Measurements from ENCODE around the gene CLK2. TPM values are rescaled to one million over a fixed set of nuclear protein-coding genes. Genes with fewer than 3 reads are reported as not detected.

CLK2 gene
- total and polyA plus RNA-seq, 2 of the 8 experiments (the other 6 are each of a cell fraction or from before 2014, with no cell fraction given) = 62.2 to 76.0 TPM

DNA sequence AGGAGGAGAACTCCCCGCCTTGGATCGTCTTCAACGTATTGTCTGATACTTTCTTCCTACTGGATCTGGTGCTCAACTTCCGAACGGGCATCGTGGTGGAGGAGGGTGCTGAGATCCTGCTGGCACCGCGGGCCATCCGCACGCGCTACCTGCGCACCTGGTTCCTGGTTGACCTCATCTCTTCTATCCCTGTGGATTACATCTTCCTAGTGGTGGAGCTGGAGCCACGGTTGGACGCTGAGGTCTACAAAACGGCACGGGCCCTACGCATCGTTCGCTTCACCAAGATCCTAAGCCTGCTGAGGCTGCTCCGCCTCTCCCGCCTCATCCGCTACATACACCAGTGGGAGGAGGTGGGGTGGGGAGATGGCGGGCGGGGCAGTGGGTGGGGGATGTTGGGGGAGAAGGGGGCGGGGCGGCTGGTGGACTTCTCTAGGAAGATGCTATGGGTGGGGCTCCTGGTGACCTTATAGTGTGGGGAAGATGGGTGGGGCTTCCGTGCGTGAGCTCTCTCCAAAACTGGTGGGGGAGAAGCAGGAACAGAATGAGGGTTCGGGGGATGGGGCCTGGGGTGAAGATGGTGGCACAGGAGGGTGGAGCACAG is 9.3 kb upstream of the CLK2 start (continued):
- TF ChIP-seq RAD21 (IDR thresholded peaks at IDR 0.05 in 1 of 2, conservative IDR thresholded peaks at IDR 0.05 in 1 of 2; ENCODE audit: low read depth in 2 of 2, low read length in 2 of 2) (no peak), TAF7 (optimal IDR thresholded peaks at IDR 0.05; ENCODE audit: borderline replicate concordance, low read depth, low read length) (no peak), JUN (IDR thresholded peaks at IDR 0.05; ENCODE audit: low read depth, low read length) (no peak), RBBP5 (IDR thresholded peaks at IDR 0.05; ENCODE audit: borderline replicate concordance, low read depth, low read length) (no peak), TBP (IDR thresholded peaks at IDR 0.05; ENCODE audit: low read depth, low read length) (no peak), YY1 (IDR thresholded peaks at IDR 0.05; ENCODE audit: low read depth, low read length) (no peak)
- TF ChIP-seq, protein P1, sequence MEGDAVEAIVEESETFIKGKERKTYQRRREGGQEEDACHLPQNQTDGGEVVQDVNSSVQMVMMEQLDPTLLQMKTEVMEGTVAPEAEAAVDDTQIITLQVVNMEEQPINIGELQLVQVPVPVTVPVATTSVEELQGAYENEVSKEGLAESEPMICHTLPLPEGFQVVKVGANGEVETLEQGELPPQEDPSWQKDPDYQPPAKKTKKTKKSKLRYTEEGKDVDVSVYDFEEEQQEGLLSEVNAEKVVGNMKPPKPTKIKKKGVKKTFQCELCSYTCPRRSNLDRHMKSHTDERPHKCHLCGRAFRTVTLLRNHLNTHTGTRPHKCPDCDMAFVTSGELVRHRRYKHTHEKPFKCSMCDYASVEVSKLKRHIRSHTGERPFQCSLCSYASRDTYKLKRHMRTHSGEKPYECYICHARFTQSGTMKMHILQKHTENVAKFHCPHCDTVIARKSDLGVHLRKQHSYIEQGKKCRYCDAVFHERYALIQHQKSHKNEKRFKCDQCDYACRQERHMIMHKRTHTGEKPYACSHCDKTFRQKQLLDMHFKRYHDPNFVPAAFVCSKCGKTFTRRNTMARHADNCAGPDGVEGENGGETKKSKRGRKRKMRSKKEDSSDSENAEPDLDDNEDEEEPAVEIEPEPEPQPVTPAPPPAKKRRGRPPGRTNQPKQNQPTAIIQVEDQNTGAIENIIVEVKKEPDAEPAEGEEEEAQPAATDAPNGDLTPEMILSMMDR (IDR thresholded peaks at IDR 0.05; ENCODE audit: control extremely low read depth in 1 of 3, insufficient read depth in 1 of 3, low read depth in 1 of 3, low read length in 3 of 3) = no peak
- TF ChIP-seq, protein P2, sequence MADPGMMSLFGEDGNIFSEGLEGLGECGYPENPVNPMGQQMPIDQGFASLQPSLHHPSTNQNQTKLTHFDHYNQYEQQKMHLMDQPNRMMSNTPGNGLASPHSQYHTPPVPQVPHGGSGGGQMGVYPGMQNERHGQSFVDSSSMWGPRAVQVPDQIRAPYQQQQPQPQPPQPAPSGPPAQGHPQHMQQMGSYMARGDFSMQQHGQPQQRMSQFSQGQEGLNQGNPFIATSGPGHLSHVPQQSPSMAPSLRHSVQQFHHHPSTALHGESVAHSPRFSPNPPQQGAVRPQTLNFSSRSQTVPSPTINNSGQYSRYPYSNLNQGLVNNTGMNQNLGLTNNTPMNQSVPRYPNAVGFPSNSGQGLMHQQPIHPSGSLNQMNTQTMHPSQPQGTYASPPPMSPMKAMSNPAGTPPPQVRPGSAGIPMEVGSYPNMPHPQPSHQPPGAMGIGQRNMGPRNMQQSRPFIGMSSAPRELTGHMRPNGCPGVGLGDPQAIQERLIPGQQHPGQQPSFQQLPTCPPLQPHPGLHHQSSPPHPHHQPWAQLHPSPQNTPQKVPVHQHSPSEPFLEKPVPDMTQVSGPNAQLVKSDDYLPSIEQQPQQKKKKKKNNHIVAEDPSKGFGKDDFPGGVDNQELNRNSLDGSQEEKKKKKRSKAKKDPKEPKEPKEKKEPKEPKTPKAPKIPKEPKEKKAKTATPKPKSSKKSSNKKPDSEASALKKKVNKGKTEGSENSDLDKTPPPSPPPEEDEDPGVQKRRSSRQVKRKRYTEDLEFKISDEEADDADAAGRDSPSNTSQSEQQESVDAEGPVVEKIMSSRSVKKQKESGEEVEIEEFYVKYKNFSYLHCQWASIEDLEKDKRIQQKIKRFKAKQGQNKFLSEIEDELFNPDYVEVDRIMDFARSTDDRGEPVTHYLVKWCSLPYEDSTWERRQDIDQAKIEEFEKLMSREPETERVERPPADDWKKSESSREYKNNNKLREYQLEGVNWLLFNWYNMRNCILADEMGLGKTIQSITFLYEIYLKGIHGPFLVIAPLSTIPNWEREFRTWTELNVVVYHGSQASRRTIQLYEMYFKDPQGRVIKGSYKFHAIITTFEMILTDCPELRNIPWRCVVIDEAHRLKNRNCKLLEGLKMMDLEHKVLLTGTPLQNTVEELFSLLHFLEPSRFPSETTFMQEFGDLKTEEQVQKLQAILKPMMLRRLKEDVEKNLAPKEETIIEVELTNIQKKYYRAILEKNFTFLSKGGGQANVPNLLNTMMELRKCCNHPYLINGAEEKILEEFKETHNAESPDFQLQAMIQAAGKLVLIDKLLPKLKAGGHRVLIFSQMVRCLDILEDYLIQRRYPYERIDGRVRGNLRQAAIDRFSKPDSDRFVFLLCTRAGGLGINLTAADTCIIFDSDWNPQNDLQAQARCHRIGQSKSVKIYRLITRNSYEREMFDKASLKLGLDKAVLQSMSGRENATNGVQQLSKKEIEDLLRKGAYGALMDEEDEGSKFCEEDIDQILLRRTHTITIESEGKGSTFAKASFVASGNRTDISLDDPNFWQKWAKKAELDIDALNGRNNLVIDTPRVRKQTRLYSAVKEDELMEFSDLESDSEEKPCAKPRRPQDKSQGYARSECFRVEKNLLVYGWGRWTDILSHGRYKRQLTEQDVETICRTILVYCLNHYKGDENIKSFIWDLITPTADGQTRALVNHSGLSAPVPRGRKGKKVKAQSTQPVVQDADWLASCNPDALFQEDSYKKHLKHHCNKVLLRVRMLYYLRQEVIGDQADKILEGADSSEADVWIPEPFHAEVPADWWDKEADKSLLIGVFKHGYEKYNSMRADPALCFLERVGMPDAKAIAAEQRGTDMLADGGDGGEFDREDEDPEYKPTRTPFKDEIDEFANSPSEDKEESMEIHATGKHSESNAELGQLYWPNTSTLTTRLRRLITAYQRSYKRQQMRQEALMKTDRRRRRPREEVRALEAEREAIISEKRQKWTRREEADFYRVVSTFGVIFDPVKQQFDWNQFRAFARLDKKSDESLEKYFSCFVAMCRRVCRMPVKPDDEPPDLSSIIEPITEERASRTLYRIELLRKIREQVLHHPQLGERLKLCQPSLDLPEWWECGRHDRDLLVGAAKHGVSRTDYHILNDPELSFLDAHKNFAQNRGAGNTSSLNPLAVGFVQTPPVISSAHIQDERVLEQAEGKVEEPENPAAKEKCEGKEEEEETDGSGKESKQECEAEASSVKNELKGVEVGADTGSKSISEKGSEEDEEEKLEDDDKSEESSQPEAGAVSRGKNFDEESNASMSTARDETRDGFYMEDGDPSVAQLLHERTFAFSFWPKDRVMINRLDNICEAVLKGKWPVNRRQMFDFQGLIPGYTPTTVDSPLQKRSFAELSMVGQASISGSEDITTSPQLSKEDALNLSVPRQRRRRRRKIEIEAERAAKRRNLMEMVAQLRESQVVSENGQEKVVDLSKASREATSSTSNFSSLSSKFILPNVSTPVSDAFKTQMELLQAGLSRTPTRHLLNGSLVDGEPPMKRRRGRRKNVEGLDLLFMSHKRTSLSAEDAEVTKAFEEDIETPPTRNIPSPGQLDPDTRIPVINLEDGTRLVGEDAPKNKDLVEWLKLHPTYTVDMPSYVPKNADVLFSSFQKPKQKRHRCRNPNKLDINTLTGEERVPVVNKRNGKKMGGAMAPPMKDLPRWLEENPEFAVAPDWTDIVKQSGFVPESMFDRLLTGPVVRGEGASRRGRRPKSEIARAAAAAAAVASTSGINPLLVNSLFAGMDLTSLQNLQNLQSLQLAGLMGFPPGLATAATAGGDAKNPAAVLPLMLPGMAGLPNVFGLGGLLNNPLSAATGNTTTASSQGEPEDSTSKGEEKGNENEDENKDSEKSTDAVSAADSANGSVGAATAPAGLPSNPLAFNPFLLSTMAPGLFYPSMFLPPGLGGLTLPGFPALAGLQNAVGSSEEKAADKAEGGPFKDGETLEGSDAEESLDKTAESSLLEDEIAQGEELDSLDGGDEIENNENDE (IDR thresholded peaks at IDR 0.05; ENCODE audit: insufficient replicate concordance, low read length) = no peak

Measured in H1 (cell line).